GM12875 (cell line): Measurements from ENCODE around the gene RWDD2A.

ENCODE experiments used
- H3K4me3 ChIP-seq: one replicate; pipeline ENCODE4 v1.5.1; 2011; ENCODE audit warnings: low read depth, low read length, control low read depth
- TF ChIP-seq, protein P1 (sequence below): IDR thresholded peaks from 2 replicates; pipeline ENCODE4 v1.5.1; 2011; ENCODE audit warnings: low read depth, mild to moderate bottlenecking, control low read depth, inconsistent platforms, low read length, moderate library complexity, borderline replicate concordance; ENCODE audit not compliant: insufficient read depth

Gene RWDD2A

DNA sequence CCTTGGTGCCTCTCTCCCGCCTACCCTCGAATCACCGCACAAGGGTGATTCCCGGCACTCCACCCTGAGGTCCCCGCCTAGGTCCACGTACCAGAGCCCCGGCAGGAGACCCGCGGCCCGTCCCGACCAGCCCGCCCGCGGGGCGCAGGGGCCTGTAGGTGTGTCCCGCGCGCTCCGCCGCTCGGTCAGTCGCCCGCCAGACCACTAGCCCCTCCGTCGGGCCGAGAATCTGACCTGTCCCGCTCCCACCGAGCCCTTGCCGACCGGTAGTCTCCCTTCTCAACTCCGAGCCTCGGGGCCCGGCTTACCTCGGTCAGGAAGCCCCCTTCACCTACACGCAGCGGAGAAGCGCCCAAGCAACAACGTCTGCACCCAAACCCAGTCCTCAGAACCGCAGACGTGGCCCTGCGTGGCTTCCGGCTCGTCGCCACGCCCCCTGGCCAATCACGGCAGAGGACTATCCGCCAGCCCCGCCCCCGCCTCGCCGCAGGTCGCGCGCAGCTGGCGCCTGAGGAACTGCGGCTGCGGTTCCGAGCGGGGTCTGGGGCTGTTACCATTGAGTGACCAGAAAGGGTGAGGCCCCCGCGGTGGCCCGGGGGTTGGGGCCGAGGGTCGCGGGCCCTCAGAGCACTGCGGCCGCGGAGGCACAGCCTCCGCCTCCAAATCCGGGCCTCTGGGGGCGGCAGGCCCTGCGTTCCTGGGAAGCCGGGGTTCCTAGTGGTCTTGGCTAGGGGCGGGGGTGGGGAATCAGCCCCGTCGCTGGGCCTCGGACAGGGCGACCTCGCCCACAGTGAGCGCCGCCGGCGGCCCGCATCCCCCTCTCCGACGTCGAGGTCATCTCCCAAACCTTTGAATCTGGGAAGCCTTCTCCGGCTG, at the start of gene RWDD2A, which contains the start of gene PGM3:
Gene RWDD2A, plus strand, starts transcription at position 487 of the 876 bp plus-strand sequence. CDS start 1,095 bp downstream, outside the sequence.
Gene PGM3, minus strand, starts transcription at position 395 of the 876 bp plus-strand sequence. CDS start 2,253 bp downstream, outside the sequence.
- peak within 1 kb of the TSS; percentile 96 for H3K4me3 ChIP-seq
- TF ChIP-seq, protein P1, sequence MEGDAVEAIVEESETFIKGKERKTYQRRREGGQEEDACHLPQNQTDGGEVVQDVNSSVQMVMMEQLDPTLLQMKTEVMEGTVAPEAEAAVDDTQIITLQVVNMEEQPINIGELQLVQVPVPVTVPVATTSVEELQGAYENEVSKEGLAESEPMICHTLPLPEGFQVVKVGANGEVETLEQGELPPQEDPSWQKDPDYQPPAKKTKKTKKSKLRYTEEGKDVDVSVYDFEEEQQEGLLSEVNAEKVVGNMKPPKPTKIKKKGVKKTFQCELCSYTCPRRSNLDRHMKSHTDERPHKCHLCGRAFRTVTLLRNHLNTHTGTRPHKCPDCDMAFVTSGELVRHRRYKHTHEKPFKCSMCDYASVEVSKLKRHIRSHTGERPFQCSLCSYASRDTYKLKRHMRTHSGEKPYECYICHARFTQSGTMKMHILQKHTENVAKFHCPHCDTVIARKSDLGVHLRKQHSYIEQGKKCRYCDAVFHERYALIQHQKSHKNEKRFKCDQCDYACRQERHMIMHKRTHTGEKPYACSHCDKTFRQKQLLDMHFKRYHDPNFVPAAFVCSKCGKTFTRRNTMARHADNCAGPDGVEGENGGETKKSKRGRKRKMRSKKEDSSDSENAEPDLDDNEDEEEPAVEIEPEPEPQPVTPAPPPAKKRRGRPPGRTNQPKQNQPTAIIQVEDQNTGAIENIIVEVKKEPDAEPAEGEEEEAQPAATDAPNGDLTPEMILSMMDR, result no peak

DNA sequence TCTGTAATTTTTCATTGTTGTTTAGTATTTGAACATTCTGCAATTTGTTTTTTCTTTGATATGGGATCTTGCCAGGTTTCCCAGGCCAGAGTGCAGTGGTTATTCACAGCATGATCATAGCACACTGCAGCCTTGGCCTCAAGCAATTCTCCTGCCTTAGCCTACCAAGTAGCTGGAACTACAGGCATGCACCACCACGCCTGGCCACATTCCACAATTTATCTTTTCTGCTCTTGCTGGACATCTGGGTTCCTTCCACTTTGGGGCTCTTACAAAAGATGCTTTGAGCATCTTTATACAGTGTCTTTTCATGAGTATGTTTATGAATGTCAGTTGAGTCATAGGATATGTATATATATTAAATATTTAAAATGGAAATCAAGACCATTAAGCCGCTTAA, 42.0 kb upstream of the RWDD2A start:
- TF ChIP-seq, protein P1, result no peak
- no peak overlapping the region for H3K4me3 ChIP-seq

DNA sequence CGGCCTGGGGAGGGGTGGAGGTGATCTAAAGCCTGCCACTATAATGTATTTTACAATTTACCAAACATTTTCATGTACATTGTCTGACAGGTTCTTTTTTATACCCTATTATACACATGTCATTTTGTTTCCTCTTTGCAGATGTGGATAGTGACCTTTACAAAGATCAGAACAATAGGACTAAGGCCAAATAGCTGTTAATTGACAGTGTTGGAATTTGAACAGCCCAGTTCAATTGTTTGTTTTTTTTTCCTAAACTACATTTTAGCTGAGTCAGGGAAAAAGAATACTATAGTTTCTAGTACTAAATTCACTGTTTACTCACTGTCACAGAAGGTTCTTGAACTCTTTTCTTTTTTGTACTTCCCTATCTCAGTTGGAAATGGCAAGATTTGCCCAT, 40.2 kb upstream of the RWDD2A start:
- no peak overlapping the region for H3K4me3 ChIP-seq

DNA sequence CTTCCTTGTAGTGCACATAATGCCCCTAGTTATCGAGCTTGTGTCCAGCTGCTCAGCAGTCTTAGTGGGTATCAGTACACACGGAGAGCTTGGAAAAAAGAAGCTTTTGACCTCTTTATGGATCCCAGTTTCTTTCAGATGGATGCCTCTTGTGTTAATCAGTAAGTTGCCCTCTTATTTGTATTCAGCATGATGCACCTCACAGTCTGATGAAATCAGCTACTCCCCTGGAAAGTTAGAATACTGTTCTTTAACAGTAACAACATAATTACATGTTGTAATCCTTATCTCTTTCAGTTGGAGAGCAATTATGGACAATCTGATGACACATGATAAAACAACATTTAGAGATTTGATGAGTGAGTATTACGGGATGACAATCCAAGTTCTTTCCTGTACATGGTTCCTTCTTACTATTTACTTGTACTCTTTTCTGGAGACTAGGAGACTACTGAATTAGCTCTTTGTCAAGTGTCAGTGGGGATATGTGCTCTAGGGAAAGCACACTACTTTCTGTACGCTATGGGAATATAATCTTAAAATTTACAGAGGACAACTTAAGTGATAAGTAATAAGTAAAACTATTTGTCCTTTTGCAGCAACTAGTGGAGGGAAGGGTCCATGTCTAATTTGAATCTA, 39.2 kb upstream of the RWDD2A start:
- TF ChIP-seq, protein P1, result no peak
- no peak overlapping the region for H3K4me3 ChIP-seq

More for the DNA sequence above, 40.2 kb upstream of the RWDD2A start:
- TF ChIP-seq, protein P1, result no peak

DNA sequence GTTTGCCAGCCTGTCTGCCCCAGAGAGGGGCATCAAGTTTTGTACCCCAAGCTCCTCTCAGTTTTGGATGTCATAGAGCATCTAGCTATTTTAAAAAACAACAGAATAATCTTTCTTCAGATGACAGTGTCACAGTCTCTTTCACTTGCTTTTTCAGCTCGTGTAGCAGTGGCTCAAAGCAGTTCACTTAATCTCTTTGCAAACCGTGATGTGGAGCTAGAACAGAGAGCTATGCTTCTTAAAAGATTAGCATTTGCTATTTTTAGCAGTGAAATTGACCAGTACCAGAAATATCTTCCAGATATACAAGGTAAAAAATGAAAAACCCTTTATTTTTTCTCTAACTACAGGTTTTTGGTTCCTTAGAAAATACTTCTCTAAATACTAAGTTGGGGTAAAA, 37.4 kb upstream of the RWDD2A start:
- H3K4me3 ChIP-seq, result no peak overlapping the region
- TF ChIP-seq, protein P1, result no peak

DNA sequence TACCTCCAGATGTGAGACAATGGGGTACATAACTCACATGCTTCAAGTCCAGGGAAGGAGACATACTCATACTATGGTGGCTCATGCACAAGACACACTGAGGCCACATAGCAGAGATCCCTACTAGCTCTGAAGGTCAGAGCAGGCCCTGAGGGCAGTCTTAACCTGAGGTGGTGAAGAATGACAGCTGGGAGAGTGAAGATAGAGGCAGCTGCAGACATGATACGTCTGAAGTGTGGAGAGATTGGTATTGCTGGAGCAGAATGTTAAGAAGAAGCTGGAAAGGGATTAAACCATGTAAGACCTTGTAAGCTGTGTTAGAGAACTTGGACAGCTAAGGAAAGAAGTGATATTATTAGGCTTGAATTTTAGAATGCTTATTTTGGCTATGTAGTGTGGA, 33.0 kb upstream of the RWDD2A start:
- H3K4me3 ChIP-seq, result no peak overlapping the region
- TF ChIP-seq, protein P1, result no peak
